ENCODE data around the gene ALKBH4.

GRCh38 chr7:102467581-102468477 lies 3.2 kb upstream of the ALKBH4 start:
- TF ChIP-seq CTCF (conservative IDR thresholded peaks at IDR 0.05; ENCODE audit: low read depth, low read length) (no peak), POLR2A (IDR thresholded peaks at IDR 0.05; ENCODE audit: low read depth, low read length) (no peak), RAD21 (IDR thresholded peaks at IDR 0.05; ENCODE audit: low read length) (no peak), CEBPB (IDR thresholded peaks at IDR 0.05; ENCODE audit: low read depth, low read length) (no peak), NFE2L2 (IDR thresholded peaks at IDR 0.05; ENCODE audit: low read depth, low read length) (no peak), MAZ (IDR thresholded peaks at IDR 0.05; ENCODE audit: borderline replicate concordance, low read depth, low read length) (no peak), SMC3 (IDR thresholded peaks at IDR 0.05; ENCODE audit: low read depth, low read length) (no peak), ELK1 (IDR thresholded peaks at IDR 0.05; ENCODE audit: borderline replicate concordance, low read depth, low read length) (no peak), BHLHE40 (IDR thresholded peaks at IDR 0.05; ENCODE audit: low read depth, low read length) (no peak), FOS (IDR thresholded peaks at IDR 0.05; ENCODE audit: low read depth, low read length) (no peak), RFX5 (IDR thresholded peaks at IDR 0.05; ENCODE audit: low read depth, low read length) (no peak), USF2 (IDR thresholded peaks at IDR 0.05; ENCODE audit: low read depth, low read length) (no peak), RCOR1 (IDR thresholded peaks at IDR 0.05; ENCODE audit: insufficient replicate concordance, low read length) (no peak)
